ENCODE measurements around the gene ECHS1. TPM values are rescaled to one million over a fixed set of nuclear protein-coding genes. Genes with fewer than 3 reads are reported as not detected.
A peak's percentile ranks its signal among the peaks of the same experiment; 100 is the strongest.

Gene ECHS1
- total RNA-seq, 1 experiment from 2014 or later, result 37.3 TPM

DNA sequence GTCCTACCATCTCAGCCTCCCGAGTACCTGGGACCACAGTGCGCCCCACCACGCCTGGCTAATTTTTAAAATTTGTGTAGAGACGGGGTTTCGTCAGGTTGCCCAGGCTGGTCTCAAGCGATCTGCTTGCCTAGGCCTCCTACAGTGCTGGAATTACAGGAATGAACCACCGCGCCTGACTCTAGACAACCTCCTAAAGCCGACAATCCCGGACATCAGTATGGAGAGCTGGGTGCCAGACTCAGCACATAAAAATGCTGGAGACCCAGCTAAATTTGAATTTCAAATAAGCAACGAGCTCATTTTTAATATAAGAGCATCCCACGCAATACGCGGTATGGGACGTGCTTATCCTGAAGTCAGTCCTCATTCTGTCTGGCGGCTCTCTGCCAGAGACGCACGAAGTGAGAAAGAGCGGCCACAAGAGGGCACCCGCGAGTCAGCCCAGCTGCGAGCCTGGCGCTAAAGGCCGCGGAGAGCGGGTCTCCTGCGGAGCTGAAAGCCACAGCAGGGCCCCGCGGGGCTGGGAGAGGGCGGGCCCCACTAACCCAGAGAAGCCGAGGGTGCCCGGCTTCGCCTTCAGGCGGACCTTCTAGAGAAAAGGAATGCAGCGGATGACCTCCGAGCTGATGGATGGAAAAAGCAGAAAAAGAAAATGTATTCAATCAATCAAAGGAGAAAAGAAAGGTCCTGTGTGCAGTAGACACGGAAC, 43.5 kb downstream of the ECHS1 start:
- Histone ChIP-seq H3K9me2 (replicated peaks; ENCODE audit: insufficient read depth, low read length) (no peaks in the 10 kb centered on the region), H3K79me2 (ENCODE audit: low read length) (no peaks in the 10 kb centered on the region), H3K9me3 (ENCODE audit: low read length) (no peaks in the 10 kb centered on the region), H3K36me3 (ENCODE audit: insufficient read depth, low read length) (no peaks in the 10 kb centered on the region), H2AFZ (ENCODE audit: low read length) (no peak overlapping the region), H3K4me2 (ENCODE audit: low read depth, low read length, poor library complexity, severe bottlenecking) (peak overlapping the region; percentile 59), H4K20me1 (ENCODE audit: insufficient read depth, low read depth, low read length) (no peaks in the 10 kb centered on the region; the same call in 1 of the 2 replicates), H3K9ac (ENCODE audit: low read length) (peak overlapping the region; percentile 56), H3K27me3 (ENCODE audit: low read length) (no peaks in the 10 kb centered on the region), H3K27ac (ENCODE audit: low read length) (no peak overlapping the region), H3K4me3 (ENCODE audit: low read length) (no peak overlapping the region), H3K4me1 (ENCODE audit: low read length) (peaks cover 26% of the 10 kb centered on the region)
- peak; percentile 95 for DNase-seq

DNA sequence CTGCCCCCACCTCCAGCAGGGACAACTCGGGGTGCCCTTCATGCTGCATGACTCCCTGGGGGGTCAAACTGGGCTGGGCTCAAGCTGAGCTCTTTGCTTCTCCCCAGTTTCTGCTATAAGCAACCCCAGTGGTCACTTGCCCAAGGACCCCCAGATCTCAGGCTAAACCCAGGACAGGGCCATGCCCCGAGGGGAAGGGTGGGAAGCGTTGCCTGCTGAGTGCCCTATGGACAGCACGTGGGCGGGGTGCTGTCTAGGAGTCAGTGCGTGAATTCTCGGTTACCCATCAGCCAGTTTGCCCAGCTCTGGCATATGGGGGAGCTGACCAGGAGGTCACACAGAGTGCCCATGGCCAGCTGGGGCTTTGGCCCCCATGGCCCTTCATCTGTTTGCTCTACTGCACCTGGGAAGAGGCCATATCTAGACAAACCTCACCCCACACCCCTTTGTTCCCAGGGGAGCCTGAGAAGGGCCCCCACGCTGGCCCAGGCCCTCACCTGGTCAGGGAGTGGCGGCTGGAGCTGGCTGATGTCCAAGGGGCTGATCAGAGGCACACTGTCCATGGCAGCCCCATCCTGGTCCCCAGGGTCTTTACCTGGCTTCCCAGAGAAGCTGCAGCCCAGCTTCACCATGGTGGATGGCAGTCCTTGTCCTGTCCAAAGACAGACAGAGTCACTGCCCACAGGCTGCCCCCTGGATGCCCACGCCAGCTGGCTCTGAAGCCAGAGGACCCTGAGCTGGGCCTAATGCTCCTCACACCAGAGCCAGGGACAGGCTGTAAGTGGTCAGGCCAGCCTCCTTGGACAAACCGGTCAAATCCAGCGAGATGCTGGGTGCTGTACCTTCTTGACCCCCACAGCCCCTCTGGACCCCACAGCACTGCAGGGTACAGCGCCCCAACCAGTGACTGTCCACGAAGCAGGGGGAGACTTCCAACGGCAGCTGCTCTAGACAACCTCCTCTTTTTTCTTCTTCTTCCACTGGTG, 44.5 kb downstream of the ECHS1 start:
- no peak overlapping the region for H3K9ac ChIP-seq (ENCODE audit: low read length)
- H3K4me1 ChIP-seq (ENCODE audit: low read length), result peaks cover 26% of the 10 kb centered on the region
- H3K27ac ChIP-seq (ENCODE audit: low read length), result no peak overlapping the region
- no peak overlapping the region for H2AFZ ChIP-seq (ENCODE audit: low read length)
- no peak overlapping the region for H3K4me3 ChIP-seq (ENCODE audit: low read length)
- H3K9me2 ChIP-seq (replicated peaks; ENCODE audit: insufficient read depth, low read length), result no peaks in the 10 kb centered on the region
- H3K27me3 ChIP-seq (ENCODE audit: low read length), result no peaks in the 10 kb centered on the region
- no peaks in the 10 kb centered on the region for H3K79me2 ChIP-seq (ENCODE audit: low read length)
- no peak overlapping the region for H3K4me2 ChIP-seq (ENCODE audit: low read depth, low read length, poor library complexity, severe bottlenecking)
- H4K20me1 ChIP-seq (ENCODE audit: insufficient read depth, low read depth, low read length), result no peaks in the 10 kb centered on the region; the same call in 1 of the 2 replicates
- H3K9me3 ChIP-seq (ENCODE audit: low read length), result no peaks in the 10 kb centered on the region
- no peak for DNase-seq
- no peaks in the 10 kb centered on the region for H3K36me3 ChIP-seq (ENCODE audit: insufficient read depth, low read length)

DNA sequence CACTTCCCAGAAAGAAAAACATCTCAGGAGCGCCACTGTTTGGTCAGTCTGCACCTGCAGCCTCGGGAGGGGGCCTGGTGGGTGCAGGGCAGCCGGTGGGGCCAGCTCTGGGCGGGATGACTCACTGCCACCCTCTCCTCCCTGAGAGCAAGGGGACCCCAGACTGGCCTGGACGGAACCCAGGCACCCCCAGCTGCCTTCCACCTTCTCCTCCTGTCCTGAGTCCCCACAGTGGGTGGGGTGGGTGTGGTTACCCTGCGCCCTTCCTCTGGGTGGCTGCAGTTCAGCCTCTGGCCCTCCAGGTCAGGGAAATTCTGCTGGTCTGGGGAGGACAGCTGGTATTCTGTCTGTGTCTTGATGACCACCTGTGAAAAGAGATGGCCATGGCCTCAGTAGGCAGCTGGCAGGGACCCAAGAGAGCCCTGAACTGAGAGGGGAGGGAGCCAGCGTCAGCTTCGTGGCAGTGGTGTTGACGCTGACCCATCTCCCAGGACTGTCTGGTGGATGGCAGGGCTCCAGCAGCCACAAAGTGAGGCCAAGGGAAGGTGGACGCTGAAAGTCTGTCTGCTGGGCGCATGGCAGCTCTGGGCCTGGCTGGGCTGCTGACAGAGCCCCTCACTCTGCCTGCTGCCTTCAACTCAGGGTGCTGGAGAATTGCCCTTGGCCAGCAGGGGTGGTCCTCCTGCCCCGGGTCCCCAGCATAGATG, 45.4 kb downstream of the ECHS1 start:
- Histone ChIP-seq H3K9me2 (replicated peaks; ENCODE audit: insufficient read depth, low read length) (no peaks in the 10 kb centered on the region), H3K9ac (ENCODE audit: low read length) (no peak overlapping the region), H2AFZ (ENCODE audit: low read length) (no peak overlapping the region), H3K36me3 (ENCODE audit: insufficient read depth, low read length) (no peaks in the 10 kb centered on the region), H3K27ac (ENCODE audit: low read length) (no peak overlapping the region), H3K27me3 (ENCODE audit: low read length) (no peaks in the 10 kb centered on the region), H3K4me3 (ENCODE audit: low read length) (no peak overlapping the region), H3K9me3 (ENCODE audit: low read length) (no peaks in the 10 kb centered on the region), H3K4me1 (ENCODE audit: low read length) (peaks cover 26% of the 10 kb centered on the region), H3K4me2 (ENCODE audit: low read depth, low read length, poor library complexity, severe bottlenecking) (no peak overlapping the region), H3K79me2 (ENCODE audit: low read length) (no peaks in the 10 kb centered on the region), H4K20me1 (ENCODE audit: insufficient read depth, low read depth, low read length) (no peaks in the 10 kb centered on the region; the same call in 1 of the 2 replicates)
- no peak for DNase-seq

DNA sequence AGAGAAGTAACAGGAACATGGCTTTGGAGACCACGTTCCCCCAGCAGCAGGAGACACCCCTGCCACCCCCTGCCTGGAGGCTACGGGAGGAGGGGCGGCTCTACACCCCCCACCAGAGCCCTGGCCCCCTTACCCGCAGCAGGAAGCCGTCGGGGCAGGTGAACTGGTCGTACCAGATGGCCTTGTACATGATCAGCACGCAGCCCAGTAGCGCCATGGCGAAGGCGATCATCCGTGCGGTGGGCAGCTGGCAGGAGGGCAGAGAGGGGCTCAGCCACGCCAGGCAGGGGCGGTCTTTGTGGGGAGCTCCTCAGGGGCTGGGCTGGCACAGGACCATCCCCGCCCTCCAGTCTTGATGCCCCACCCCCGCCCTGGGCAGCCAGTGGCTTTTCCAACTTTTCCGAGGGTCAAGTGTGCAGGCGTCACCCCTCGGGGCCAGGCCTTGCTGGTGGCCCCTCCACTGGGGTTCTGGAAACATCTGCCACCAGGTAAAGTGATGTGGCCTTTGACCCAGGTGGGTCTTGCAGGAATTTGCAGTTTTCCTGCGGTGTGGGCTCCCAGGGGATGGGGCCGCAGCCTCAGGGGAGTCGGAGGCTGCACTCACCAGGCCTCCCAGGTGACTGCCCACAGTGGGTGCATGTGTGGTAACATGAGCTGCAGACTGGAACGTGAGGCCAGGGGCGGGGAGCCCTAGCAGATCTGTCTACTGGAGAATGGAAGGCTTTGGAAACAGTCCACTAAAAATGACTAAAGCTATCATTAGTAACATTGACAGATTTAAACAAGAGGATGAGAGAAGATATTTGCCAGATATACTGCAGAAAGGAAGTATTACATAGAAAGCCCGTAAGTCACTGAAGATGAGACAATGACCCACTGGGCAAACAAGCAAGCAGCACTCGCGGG, 46.2 kb downstream of the ECHS1 start:
- no peak overlapping the region for H3K27ac ChIP-seq (ENCODE audit: low read length)
- no peak for DNase-seq
- H2AFZ ChIP-seq (ENCODE audit: low read length), result no peak overlapping the region
- no peak overlapping the region for H3K9ac ChIP-seq (ENCODE audit: low read length)
- no peaks in the 10 kb centered on the region for H3K9me3 ChIP-seq (ENCODE audit: low read length)
- no peaks in the 10 kb centered on the region; the same call in 1 of the 2 replicates for H4K20me1 ChIP-seq (ENCODE audit: insufficient read depth, low read depth, low read length)
- H3K36me3 ChIP-seq (ENCODE audit: insufficient read depth, low read length), result no peaks in the 10 kb centered on the region
- no peaks in the 10 kb centered on the region for H3K27me3 ChIP-seq (ENCODE audit: low read length)
- H3K79me2 ChIP-seq (ENCODE audit: low read length), result no peaks in the 10 kb centered on the region
- H3K4me2 ChIP-seq (ENCODE audit: low read depth, low read length, poor library complexity, severe bottlenecking), result no peak overlapping the region
- no peaks in the 10 kb centered on the region for H3K9me2 ChIP-seq (replicated peaks; ENCODE audit: insufficient read depth, low read length)
- peaks cover 26% of the 10 kb centered on the region for H3K4me1 ChIP-seq (ENCODE audit: low read length)
- H3K4me3 ChIP-seq (ENCODE audit: low read length), result no peak overlapping the region

DNA sequence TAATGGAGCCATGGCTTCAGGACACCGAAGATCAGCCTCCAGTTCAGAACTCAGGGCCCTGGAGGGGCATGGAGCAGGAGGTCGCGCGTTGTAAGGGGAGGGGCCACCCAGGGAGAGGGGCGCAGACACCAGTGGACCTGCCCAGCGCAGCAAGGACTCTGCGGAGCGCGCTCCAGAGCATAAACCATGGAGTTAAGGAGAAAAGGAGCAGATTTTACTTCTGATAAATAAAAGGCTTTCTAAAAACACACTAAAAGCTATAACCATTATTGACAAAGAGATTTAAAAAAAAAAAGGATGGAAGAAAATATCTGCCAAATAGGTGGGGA, 47.0 kb downstream of the ECHS1 start:
- DNase-seq, result no peak
- Histone ChIP-seq H3K27ac (ENCODE audit: low read length) (no peak overlapping the region), H3K36me3 (ENCODE audit: insufficient read depth, low read length) (no peaks in the 10 kb centered on the region), H3K9me2 (replicated peaks; ENCODE audit: insufficient read depth, low read length) (no peaks in the 10 kb centered on the region), H3K4me1 (ENCODE audit: low read length) (peaks cover 26% of the 10 kb centered on the region), H4K20me1 (ENCODE audit: insufficient read depth, low read depth, low read length) (no peaks in the 10 kb centered on the region; the same call in 1 of the 2 replicates), H3K9ac (ENCODE audit: low read length) (no peak overlapping the region), H3K9me3 (ENCODE audit: low read length) (no peaks in the 10 kb centered on the region), H2AFZ (ENCODE audit: low read length) (no peak overlapping the region), H3K4me2 (ENCODE audit: low read depth, low read length, poor library complexity, severe bottlenecking) (no peak overlapping the region), H3K27me3 (ENCODE audit: low read length) (no peaks in the 10 kb centered on the region), H3K4me3 (ENCODE audit: low read length) (no peak overlapping the region), H3K79me2 (ENCODE audit: low read length) (no peaks in the 10 kb centered on the region)

GRCh38 chr10:133325440-133326222, 47.5 kb downstream of the ECHS1 start:
- Histone ChIP-seq H3K9me2 (replicated peaks; ENCODE audit: insufficient read depth, low read length) (no peaks in the 10 kb centered on the region), H3K27ac (ENCODE audit: low read length) (no peak overlapping the region), H3K9ac (ENCODE audit: low read length) (0 out of 2 replicates have a peak overlapping the region, but pooled peaks have one; percentile 52), H4K20me1 (ENCODE audit: insufficient read depth, low read depth, low read length) (no peaks in the 10 kb centered on the region; the same call in 1 of the 2 replicates), H2AFZ (ENCODE audit: low read length) (no peak overlapping the region), H3K4me1 (ENCODE audit: low read length) (peaks cover 26% of the 10 kb centered on the region), H3K4me2 (ENCODE audit: low read depth, low read length, poor library complexity, severe bottlenecking) (peak overlapping the region; percentile 56), H3K4me3 (ENCODE audit: low read length) (no peak overlapping the region; the same call in 1 of the 2 replicates), H3K79me2 (ENCODE audit: low read length) (no peaks in the 10 kb centered on the region), H3K27me3 (ENCODE audit: low read length) (no peaks in the 10 kb centered on the region), H3K9me3 (ENCODE audit: low read length) (no peaks in the 10 kb centered on the region), H3K36me3 (ENCODE audit: insufficient read depth, low read length) (no peaks in the 10 kb centered on the region)
- no peak for DNase-seq

DNA sequence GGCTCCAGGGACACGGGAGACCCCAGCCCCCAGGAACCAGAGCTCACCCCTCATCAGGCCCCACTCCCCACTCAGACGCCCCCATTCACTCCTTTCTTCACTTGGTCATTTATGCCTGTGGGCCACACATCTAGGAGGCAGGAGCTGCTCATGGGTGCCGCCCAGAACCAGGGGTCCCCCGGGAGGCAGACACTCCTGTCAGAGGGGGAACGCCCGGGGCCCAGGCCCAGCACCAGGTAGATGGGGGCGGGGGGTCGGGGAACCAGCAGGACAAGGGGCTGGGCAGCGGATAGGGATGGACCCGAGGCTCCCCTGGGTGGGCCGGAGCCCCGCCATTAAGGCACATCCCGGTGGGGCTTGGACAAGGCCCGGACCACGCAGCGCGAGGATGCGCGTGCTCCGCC, 48.3 kb downstream of the ECHS1 start:
- peak overlapping the region; percentile 56 for H3K4me2 ChIP-seq (ENCODE audit: low read depth, low read length, poor library complexity, severe bottlenecking)
- H3K27ac ChIP-seq (ENCODE audit: low read length), result no peak overlapping the region
- H3K9ac ChIP-seq (ENCODE audit: low read length), result peak overlapping the region; percentile 52
- H3K36me3 ChIP-seq (ENCODE audit: insufficient read depth, low read length), result no peaks in the 10 kb centered on the region
- no peaks in the 10 kb centered on the region for H3K9me3 ChIP-seq (ENCODE audit: low read length)
- H2AFZ ChIP-seq (ENCODE audit: low read length), result 0 out of 2 replicates have a peak overlapping the region, but pooled peaks have one; percentile 21
- no peaks in the 10 kb centered on the region for H3K27me3 ChIP-seq (ENCODE audit: low read length)
- no peaks in the 10 kb centered on the region; the same call in 1 of the 2 replicates for H4K20me1 ChIP-seq (ENCODE audit: insufficient read depth, low read depth, low read length)
- peak overlapping the region; percentile 29; the same call in 1 of the 2 replicates for H3K4me3 ChIP-seq (ENCODE audit: low read length)
- peaks cover 24% of the 10 kb centered on the region for H3K4me1 ChIP-seq (ENCODE audit: low read length)
- no peak for DNase-seq
- H3K79me2 ChIP-seq (ENCODE audit: low read length), result no peaks in the 10 kb centered on the region
- H3K9me2 ChIP-seq (replicated peaks; ENCODE audit: insufficient read depth, low read length), result no peaks in the 10 kb centered on the region

Data from Karpas-422 (cell line).